Stimulated activated CD4-positive, alpha-beta T cell treated with anti-CD3 and anti-CD28 coated beads, Interleukin-4, amount 100 ng/mL, for 24 hours (primary cell): ENCODE measurements around the gene SFT2D2.

Source experiments
- DNase-seq: peaks from one replicate; pipeline ENCODE4 v3.0.0-alpha.2; 2020

SFT2D2 gene

DNA sequence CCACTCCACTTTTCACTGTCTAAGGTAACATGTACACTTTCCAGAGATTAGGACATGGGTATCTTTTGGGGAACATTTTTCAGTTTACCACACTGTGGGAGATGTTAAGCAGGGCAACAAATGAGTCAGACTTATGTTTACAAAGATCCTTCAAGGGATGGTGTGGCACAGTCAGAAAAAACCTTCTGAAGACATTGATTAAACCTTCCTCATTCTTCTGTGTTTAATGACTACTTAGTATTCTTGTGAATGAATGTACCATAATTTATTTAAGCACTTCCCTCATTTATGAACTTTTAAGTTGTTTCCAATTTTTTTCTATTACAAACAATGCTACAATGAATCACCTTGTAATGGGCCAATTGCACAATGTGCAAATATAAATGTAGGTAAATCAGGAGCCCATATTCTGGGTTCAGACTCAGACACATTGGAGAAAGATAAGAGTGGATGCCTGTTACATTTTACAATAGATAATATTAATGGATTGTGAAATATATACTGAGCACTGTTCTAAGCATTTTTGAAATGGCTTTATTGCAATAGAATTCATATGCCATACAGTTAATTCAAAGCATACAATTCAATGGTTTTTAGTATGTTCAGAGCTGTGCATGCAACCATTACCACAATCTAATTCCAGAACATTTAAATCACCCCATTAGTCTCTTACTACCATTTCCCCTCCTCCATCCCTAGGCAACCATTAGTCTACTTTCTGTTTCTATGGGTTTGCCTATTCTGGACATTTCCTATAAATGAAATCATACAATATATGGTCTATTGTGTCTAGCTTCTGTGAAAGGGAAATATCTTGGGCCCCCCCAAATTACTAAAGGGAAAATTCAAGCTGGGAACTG is 1.9 kb upstream of the SFT2D2 start:
- DNase-seq: no peak

GRCh38 chr1:168224991-168225390 is 813 bp upstream of the SFT2D2 start:
- no peak for DNase-seq

DNA sequence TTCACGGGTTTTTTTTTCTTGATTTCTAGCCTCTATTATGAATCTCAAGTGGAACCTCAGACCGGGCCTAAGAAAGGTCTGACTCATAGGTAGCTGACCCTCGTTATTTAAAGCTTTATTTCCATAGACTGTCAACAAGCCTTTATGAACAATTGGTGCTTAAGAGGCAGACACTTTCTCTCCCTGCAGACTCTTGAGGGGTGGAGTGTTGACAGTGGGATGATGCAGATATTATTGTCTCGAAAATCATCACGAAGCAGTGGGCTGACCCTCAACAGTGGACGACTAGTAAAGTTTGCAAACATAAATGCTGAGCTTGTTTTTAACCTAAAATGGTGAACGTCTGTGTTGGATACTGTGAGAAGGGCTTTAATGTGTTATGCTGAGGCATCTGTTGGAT is 1.8 kb downstream of the SFT2D2 start:
- DNase-seq: no peak

DNA sequence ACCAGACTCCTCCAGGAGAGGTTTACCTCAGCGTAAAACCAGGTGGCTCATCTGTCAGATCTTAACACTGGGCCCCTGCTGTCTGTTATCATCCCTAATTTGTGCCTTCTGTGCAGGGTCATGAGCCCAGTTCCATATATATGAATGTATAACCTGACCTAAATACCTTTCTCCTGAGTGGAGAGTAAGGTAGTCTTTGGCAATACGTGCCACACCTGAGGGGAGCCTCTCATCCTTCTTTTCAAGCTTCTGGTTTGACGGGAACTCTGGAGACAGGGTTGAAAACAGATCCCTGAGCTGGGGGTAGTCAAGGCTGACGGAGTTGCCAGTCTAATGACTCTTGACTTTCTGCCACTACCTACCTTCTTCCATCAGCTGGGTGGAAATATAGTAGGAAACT is 4.1 kb downstream of the SFT2D2 start:
- DNase-seq: no peak

GRCh38 chr1:168230709-168231108 is 4.9 kb downstream of the SFT2D2 start:
- DNase-seq: no peak

DNA sequence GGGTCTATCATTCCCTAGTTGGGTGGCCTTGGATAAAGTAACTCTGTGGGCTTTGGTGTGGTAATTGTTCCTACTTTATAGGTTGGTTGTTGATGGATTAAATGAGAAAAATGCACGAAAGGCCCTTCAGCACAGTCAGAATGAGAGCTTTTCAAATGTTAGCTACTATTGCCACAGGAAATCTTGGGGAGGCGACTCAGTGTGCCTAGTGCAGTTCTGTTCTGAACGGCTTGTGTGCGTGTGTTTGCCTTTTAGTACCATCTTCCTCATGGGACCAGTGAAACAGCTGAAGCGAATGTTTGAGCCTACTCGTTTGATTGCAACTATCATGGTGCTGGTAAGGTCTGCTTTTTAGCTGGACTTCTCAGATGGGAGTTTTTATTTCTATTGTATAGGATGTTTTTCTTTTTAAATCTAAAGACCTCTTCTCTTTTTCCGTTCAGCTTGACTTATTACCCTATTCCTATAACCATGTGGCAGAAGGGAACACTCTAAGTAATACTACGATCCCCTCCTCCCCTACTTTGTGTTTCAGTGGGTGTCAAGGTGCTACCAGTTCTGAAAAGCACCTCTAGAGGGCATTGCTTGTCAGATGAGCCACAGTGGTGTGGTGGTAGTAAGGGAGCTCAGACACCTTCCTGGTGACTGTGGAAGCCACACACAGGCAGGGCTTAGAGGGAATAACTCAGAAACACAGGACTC is 9.2 kb downstream of the SFT2D2 start:
- DNase-seq: peak; percentile 46

- DNase-seq: no peak
These were observed 9.7 kb downstream of the SFT2D2 start for GRCh38 chr1:168235548-168235885.

DNA sequence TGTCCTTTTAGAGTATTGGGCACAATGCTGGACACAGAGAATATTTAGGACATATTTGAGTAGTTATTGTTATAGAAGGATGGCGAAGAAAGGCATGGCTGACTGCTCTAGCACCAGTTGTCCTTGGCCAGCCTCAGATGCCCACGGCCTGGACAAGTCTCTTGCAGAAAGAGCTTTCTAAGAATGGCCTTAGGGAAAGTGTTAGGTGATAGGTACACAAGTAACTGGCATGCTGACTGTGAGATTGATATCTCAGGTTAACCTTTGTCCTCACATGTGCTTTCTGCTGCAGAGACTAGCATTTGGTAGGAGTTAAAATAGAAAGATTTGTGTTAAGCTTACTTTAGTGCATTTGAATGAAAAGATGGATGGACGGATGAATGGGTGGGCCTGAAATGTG is 10.1 kb downstream of the SFT2D2 start:
- DNase-seq: no peak

DNA sequence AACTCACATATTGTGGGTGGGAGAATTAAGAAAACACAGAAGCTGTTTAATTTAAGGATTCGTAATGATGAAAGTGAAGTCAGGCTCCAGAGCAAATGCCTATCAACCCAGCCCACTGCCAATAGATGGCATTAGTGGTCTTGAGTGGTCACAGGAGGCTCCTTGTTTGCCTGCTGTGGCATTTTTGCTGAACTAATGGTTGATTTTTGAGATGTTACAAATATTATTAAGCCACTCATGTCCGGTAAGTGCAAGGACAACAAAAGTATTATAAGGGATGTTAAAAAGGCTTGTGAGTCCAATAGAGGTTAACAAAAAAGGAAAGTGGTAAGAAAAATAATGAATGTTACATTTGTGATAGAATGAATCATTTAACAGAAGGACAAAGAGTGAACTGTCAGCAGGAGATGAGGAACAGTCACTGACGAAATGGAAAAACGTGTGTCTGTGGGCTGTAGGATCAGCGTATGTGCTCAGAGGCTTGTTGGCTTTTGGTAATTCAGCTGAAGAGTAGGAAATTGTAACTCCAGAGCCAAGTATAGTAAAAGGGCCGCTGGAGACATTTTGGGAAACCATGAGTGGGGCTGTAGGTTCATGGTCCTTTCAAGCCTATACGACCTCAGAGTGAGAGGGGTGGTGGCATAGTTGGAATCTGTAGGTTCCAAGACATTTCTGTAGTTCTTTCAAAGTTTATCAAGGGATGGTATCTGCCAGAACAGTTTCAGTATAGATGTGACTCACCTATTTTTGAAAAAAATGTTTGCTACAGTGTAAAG is 11.2 kb downstream of the SFT2D2 start:
- DNase-seq: peak; percentile 40

GRCh38 chr1:168243198-168243597 is 17.4 kb downstream of the SFT2D2 start:
- DNase-seq: no peak

DNA sequence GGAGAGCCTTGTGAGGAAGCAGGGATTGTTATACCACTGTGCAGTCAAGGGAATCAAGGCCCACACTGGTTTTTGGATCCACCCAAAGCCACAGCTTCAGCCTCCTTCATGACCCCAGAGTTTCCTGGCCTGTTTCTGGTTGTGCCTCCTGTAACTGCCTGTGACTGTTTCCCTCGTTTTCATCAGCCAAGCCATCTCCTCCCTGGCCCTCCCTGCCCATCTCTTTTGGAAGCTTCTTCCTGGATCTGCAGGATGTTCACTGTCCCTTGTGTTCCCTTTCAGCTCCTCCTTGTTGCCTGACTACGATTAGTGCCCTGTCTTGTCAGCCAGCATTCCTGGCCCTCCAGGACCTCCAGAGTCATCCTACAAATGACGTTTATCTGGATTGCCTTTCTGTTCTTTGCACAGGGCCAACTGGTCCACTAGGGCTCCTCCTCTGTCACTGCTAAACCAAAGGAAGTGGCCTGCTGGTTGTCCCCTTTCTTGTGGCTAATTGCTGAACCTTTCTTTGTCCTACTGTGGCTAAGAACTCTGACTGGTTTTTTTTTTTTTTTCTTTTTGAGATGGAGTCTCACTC is 17.9 kb downstream of the SFT2D2 start:
- no peak for DNase-seq

GRCh38 chr1:168245042-168245441 is 19.2 kb downstream of the SFT2D2 start:
- DNase-seq: no peak

DNA sequence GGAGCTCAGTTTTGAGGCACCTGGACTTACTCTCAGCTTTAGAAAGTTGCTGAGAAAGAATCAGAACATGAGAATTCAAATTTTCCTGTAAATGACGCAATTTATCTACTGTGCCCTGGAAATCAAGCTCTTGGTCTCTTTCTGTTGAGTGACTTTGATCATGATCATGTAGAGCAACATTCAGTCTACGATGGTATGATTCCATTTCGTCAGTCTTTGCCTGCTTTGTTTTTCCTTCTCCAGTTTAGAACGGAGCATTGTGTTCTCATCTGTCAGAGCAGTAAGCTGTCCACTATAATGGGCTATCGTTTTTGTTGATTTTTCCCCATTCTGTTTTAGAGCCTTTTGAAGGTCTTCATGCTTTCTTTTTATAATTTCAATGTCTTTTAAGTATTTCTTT is 20.7 kb downstream of the SFT2D2 start:
- DNase-seq: no peak

- no peak for DNase-seq
These were observed 26.5 kb downstream of the SFT2D2 start for GRCh38 chr1:168252204-168252733.

GRCh38 chr1:168256164-168256563 is 30.4 kb downstream of the SFT2D2 start:
- no peak for DNase-seq

GRCh38 chr1:168257397-168257796 is 31.6 kb downstream of the SFT2D2 start:
- DNase-seq: no peak

- DNase-seq: no peak
These were observed 33.8 kb downstream of the SFT2D2 start for GRCh38 chr1:168259567-168259966.

- DNase-seq: no peak
These were observed 34.6 kb downstream of the SFT2D2 start for GRCh38 chr1:168260393-168260792.

- no peak for DNase-seq
These were observed 35.6 kb downstream of the SFT2D2 start for GRCh38 chr1:168261390-168261789.

- no peak for DNase-seq
These were observed 37.3 kb downstream of the SFT2D2 start for GRCh38 chr1:168263130-168263529.

DNA sequence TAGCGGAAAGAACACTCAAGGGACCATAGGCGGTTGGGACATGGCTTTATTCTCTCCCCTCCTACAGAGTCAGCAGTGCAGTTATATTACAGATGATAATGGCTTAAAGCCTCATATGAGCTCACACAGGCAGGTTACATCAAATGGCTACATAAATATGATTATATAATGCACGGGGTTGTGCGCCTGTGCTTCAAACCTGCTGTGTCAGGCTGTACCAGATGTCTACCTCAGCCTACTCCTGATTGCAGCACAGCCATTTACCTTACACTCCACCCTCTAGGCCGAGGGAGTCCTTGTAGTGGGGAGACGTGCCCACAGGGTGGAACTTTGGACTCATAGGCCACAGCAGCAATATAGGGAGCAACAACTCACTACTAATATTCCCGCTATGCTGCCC is 38.5 kb downstream of the SFT2D2 start:
- DNase-seq: no peak

- no peak for DNase-seq
These were observed 39.8 kb downstream of the SFT2D2 start for GRCh38 chr1:168265596-168265995.

DNA sequence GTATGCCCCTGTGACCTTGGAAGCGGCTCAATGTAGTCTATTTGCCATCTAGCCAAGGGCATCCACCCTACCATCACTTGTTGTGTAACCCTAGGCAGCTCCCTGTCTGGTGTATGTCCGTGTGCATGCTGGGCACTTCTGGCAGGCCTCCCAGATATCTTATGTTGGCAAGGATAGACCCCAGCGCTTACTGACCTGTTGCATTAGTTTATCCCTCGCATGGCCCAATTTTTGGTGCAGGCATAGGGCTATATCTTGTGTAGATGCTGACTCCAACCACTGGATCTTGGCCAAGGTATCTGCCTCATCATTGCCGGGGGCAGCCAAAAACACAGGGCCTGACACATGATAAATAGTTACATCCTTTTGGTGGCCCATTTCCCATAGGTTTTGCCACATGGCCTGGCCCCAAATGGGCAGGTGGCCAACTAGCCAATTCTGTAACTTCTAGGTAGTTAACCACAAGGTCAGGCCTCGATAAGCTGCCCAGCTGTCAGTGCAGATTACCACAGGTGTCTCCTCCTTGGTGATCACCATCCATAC is 40.9 kb downstream of the SFT2D2 start:
- DNase-seq: no peak
